ENCODE measurements around the gene INCENP. TPM values are rescaled to one million over a fixed set of nuclear protein-coding genes. Genes with fewer than 3 reads are reported as not detected.

The INCENP gene
- total and polyA plus RNA-seq, 4 donors, result 2.4 to 34.4 (median 4.7) TPM

GRCh38 chr11:62087694-62088093, 36.1 kb upstream of the INCENP start:
- H3K4me3 ChIP-seq (ENCODE audit: low read depth in 1 of 3, low read length in 3 of 3), result no peak overlapping the region
- no peaks in the 10 kb centered on the region for H3K27me3 ChIP-seq (ENCODE audit: control insufficient read depth in 4 of 4, insufficient read depth in 4 of 4, low read length in 3 of 4)
- no peaks in the 10 kb centered on the region for H3K9me3 ChIP-seq (ENCODE audit: control insufficient read depth in 4 of 4, low read length in 3 of 4)
- TF ChIP-seq HNF4A (conservative IDR thresholded peaks at IDR 0.05) (no peak), JUND (IDR thresholded peaks at IDR 0.05) (no peak), ZBTB33 (IDR thresholded peaks at IDR 0.05) (no peak)
- H3K36me3 ChIP-seq (ENCODE audit: control insufficient read depth in 4 of 4, insufficient read depth in 3 of 4, low read depth in 1 of 4, low read length in 3 of 4), result no peaks in the 10 kb centered on the region
- H3K9ac ChIP-seq (ENCODE audit: low read depth in 1 of 2, low read length in 2 of 2), result no peak overlapping the region
- no peak overlapping the region for H3K27ac ChIP-seq (ENCODE audit: low read depth in 1 of 2, low read length in 2 of 2)
- WGBS, result 96% methylated on average over 1 of the region's 1 CpG
- DNase-seq (ENCODE audit: low spot score), result no peak
- no peaks in the 10 kb centered on the region for H3K4me1 ChIP-seq (ENCODE audit: control insufficient read depth in 4 of 4, insufficient read depth in 4 of 4, low read length in 3 of 4)

- H3K9me3 ChIP-seq (ENCODE audit: control insufficient read depth in 4 of 4, low read length in 3 of 4), result no peaks in the 10 kb centered on the region
- H3K27me3 ChIP-seq (ENCODE audit: control insufficient read depth in 4 of 4, insufficient read depth in 4 of 4, low read length in 3 of 4), result no peaks in the 10 kb centered on the region
- no peak overlapping the region for H3K27ac ChIP-seq (ENCODE audit: low read depth in 1 of 2, low read length in 2 of 2)
- no peak overlapping the region for H3K4me3 ChIP-seq (ENCODE audit: low read depth in 1 of 3, low read length in 3 of 3)
- WGBS, result 47% methylated on average over 1 of the region's 1 CpG
- no peaks in the 10 kb centered on the region for H3K36me3 ChIP-seq (ENCODE audit: control insufficient read depth in 4 of 4, insufficient read depth in 3 of 4, low read depth in 1 of 4, low read length in 3 of 4)
- H3K9ac ChIP-seq (ENCODE audit: low read depth in 1 of 2, low read length in 2 of 2), result no peak overlapping the region
- DNase-seq (ENCODE audit: low spot score), result no peak
- TF ChIP-seq JUND (IDR thresholded peaks at IDR 0.05) (no peak), EGR1 (IDR thresholded peaks at IDR 0.05; ENCODE audit: low read depth in 2 of 2) (no peak), FOXA2 (IDR thresholded peaks at IDR 0.05) (no peak), CTCF (IDR thresholded peaks at IDR 0.05; ENCODE audit: low read depth, low read length, missing input control) (no peak)
- H3K4me1 ChIP-seq (ENCODE audit: control insufficient read depth in 4 of 4, insufficient read depth in 4 of 4, low read length in 3 of 4), result no peaks in the 10 kb centered on the region
Observed at GRCh38 chr11:62088331-62088933, 35.4 kb upstream of the INCENP start.

GRCh38 chr11:62103141-62103540, 20.7 kb upstream of the INCENP start:
- Histone ChIP-seq H3K4me1 (ENCODE audit: control insufficient read depth in 4 of 4, insufficient read depth in 4 of 4, low read length in 3 of 4) (peaks cover 0 to 4% (median 0%) of the 10 kb centered on the region in 4 donors), H3K9ac (ENCODE audit: low read depth in 1 of 2, low read length in 2 of 2) (no peak overlapping the region), H3K27me3 (ENCODE audit: control insufficient read depth in 4 of 4, insufficient read depth in 4 of 4, low read length in 3 of 4) (no peaks in the 10 kb centered on the region), H3K36me3 (ENCODE audit: control insufficient read depth in 4 of 4, insufficient read depth in 3 of 4, low read depth in 1 of 4, low read length in 3 of 4) (no peaks in the 10 kb centered on the region), H3K9me3 (ENCODE audit: control insufficient read depth in 4 of 4, low read length in 3 of 4) (no peaks in the 10 kb centered on the region), H3K4me3 (ENCODE audit: low read depth in 1 of 3, low read length in 3 of 3) (no peak overlapping the region), H3K27ac (ENCODE audit: low read depth in 1 of 2, low read length in 2 of 2) (no peak overlapping the region)
- no peak for TF ChIP-seq RXRA (IDR thresholded peaks at IDR 0.05)
- no peak for TF ChIP-seq RAD21 (IDR thresholded peaks at IDR 0.05)
- no peak for TF ChIP-seq SP1 (IDR thresholded peaks at IDR 0.05)
- TF ChIP-seq YY1 (IDR thresholded peaks at IDR 0.05), result no peak
- no peak for TF ChIP-seq ZBTB33 (IDR thresholded peaks at IDR 0.05)
- TF ChIP-seq GABPA (IDR thresholded peaks at IDR 0.05 in 1 of 2, conservative IDR thresholded peaks at IDR 0.05 in 1 of 2), result no peak
- no peak for TF ChIP-seq HNF4G (IDR thresholded peaks at IDR 0.05)
- TF ChIP-seq TAF1 (conservative IDR thresholded peaks at IDR 0.05), result no peak
- no peak for TF ChIP-seq MAX (IDR thresholded peaks at IDR 0.05)
- TF ChIP-seq ATF3 (IDR thresholded peaks at IDR 0.05), result no peak
- TF ChIP-seq CTCF (IDR thresholded peaks at IDR 0.05; ENCODE audit: low read depth, low read length, missing input control), result no peak
- TF ChIP-seq JUND (IDR thresholded peaks at IDR 0.05), result no peak
- no peak for TF ChIP-seq HNF4A (conservative IDR thresholded peaks at IDR 0.05)
- no peak for TF ChIP-seq EGR1 (IDR thresholded peaks at IDR 0.05; ENCODE audit: low read depth in 2 of 2)
- no peak for DNase-seq (ENCODE audit: low spot score)
